Middle frontal gyrus (tissue), 1 donor: ENCODE results near the gene HOXD3.

ENCODE experiments used
- DNase-seq: peaks from one replicate; pipeline ENCODE4 v3.0.0-alpha.2; 2015; ENCODE audit warnings: low spot score; ENCODE audit errors: extremely low spot score

The HOXD3 gene

GRCh38 chr2:176156807-176157498 is at the start of gene HOXD3:
Gene HOXD3, plus strand, starts transcription at chr2:176157307. Its CDS starts 11,808 bp downstream, at chr2:176169115.
- DNase-seq, result no peak

GRCh38 chr2:176107731-176108181 is 49.4 kb upstream of the HOXD3 start:
- DNase-seq, result no peak

GRCh38 chr2:176109192-176109901 is 47.8 kb upstream of the HOXD3 start:
- no peak for DNase-seq

GRCh38 chr2:176109946-176110345 is 47.2 kb upstream of the HOXD3 start:
- DNase-seq, result no peak

GRCh38 chr2:176110415-176111308 is 46.4 kb upstream of the HOXD3 start:
- no peak for DNase-seq

- DNase-seq, result no peak
Observed at GRCh38 chr2:176111309-176111663, 45.8 kb upstream of the HOXD3 start.

GRCh38 chr2:176111846-176112374 is 45.2 kb upstream of the HOXD3 start:
- no peak for DNase-seq

GRCh38 chr2:176112375-176113302 is 44.5 kb upstream of the HOXD3 start:
- DNase-seq, result no peak

- DNase-seq, result no peak
Observed at GRCh38 chr2:176114120-176114929, 42.8 kb upstream of the HOXD3 start.

GRCh38 chr2:176114930-176115625 is 42.0 kb upstream of the HOXD3 start:
- no peak for DNase-seq

GRCh38 chr2:176115883-176116813 is 41.0 kb upstream of the HOXD3 start, which contains the start of gene HOXD10:
Gene HOXD10, plus strand, starts transcription at chr2:176116778. Its CDS starts 56 bp downstream, at chr2:176116834.
- DNase-seq, result no peak

GRCh38 chr2:176117162-176117822 is 39.8 kb upstream of the HOXD3 start:
- no peak for DNase-seq

- DNase-seq, result no peak
Observed at GRCh38 chr2:176117823-176118371, 39.2 kb upstream of the HOXD3 start.

- DNase-seq, result no peak
Observed at GRCh38 chr2:176118601-176119339, 38.3 kb upstream of the HOXD3 start.

- DNase-seq, result no peak
Observed at GRCh38 chr2:176120364-176121189, 36.5 kb upstream of the HOXD3 start.
